Forelimb muscle (tissue), 1 donor: ENCODE data around the gene TSC2. TPM values are rescaled to one million over a fixed set of nuclear protein-coding genes. Genes with fewer than 3 reads are reported as not detected.
A peak's percentile ranks its signal among the peaks of the same experiment; 100 is the strongest.
"Not testable (repeated sequence)": the region's sequence is repeated elsewhere in the genome, so short reads cannot be mapped to it uniquely, and the experiment has no call there.

Experiments
- DNase-seq: peaks from one replicate; pipeline ENCODE4 v3.0.0-alpha.2; 2013; ENCODE audit warnings: low read depth
- polyA plus RNA-seq: library from polyadenylated mRNA; unstranded; fragments of 120-200 nt; gene quantifications from one replicate; pipeline ENCODE4 v1.2.1, GENCODE V29; 2013; ENCODE audit not compliant: insufficient read length

TSC2 gene
- polyA plus RNA-seq, 1 donor, result 70.4 TPM

GRCh38 chr16:2009791-2010510, 37.8 kb upstream of the TSC2 start, which contains the start of gene ZNF598:
Gene ZNF598, minus strand, starts transcription at chr16:2009821.
- peak; percentile 66 for DNase-seq

GRCh38 chr16:2011726-2012125, 36.1 kb upstream of the TSC2 start:
- not testable (repeated sequence) for DNase-seq

- DNase-seq, result no peak
Measured at GRCh38 chr16:2013527-2013926, 34.3 kb upstream of the TSC2 start.

- no peak for DNase-seq
Measured at GRCh38 chr16:2015117-2015946, 32.5 kb upstream of the TSC2 start.

GRCh38 chr16:2015947-2016208, 31.9 kb upstream of the TSC2 start:
- DNase-seq, result no peak

GRCh38 chr16:2016407-2016922, 31.3 kb upstream of the TSC2 start:
- DNase-seq, result no peak

- DNase-seq, result no peak
Measured at GRCh38 chr16:2019518-2019920, 28.3 kb upstream of the TSC2 start, which contains the start of gene NPW. Gene NPW, plus strand, starts transcription at chr16:2019785.

- DNase-seq, result no peak
Measured at GRCh38 chr16:2019921-2020831, 27.6 kb upstream of the TSC2 start.

GRCh38 chr16:2022723-2023091, 25.1 kb upstream of the TSC2 start:
- DNase-seq, result no peak

GRCh38 chr16:2023092-2024031, 24.4 kb upstream of the TSC2 start:
- DNase-seq, result no peak

GRCh38 chr16:2024032-2024420, 23.8 kb upstream of the TSC2 start:
- no peak for DNase-seq

- DNase-seq, result no peak
Measured at GRCh38 chr16:2025251-2025650, 22.5 kb upstream of the TSC2 start.

GRCh38 chr16:2025878-2026460, 21.8 kb upstream of the TSC2 start:
- no peak for DNase-seq

- DNase-seq, result no peak
Measured at GRCh38 chr16:2026461-2027023, 21.2 kb upstream of the TSC2 start, which contains the start of gene NHERF2. Gene NHERF2, plus strand, starts transcription at chr16:2026902. Its CDS starts 104 bp downstream, at chr16:2027006.

GRCh38 chr16:2027024-2028010, 20.5 kb upstream of the TSC2 start:
- no peak for DNase-seq

GRCh38 chr16:2028146-2028545, 19.6 kb upstream of the TSC2 start:
- DNase-seq, result no peak

GRCh38 chr16:2028620-2029220, 19.1 kb upstream of the TSC2 start:
- no peak for DNase-seq

- no peak for DNase-seq
Measured at GRCh38 chr16:2029350-2029749, 18.4 kb upstream of the TSC2 start.
